HuH-7 (cell line): ENCODE results near the gene DRC1.

Experiments used
- DNase-seq: peaks from one replicate; pipeline ENCODE4 v3.0.0; 2011; ENCODE audit warnings: low spot score

Gene DRC1

GRCh38 chr2:26399771-26400376 lies 1.8 kb upstream of the DRC1 start:
- no peak for DNase-seq

- no peak for DNase-seq
Observed at GRCh38 chr2:26400723-26401122, 997 bp upstream of the DRC1 start.

GRCh38 chr2:26407526-26407925 lies 5.8 kb downstream of the DRC1 start:
- no peak for DNase-seq

- DNase-seq, result no peak
Observed at GRCh38 chr2:26409785-26410184, 8.1 kb downstream of the DRC1 start.

GRCh38 chr2:26410764-26411243 lies 9.1 kb downstream of the DRC1 start:
- DNase-seq, result no peak

GRCh38 chr2:26411419-26411818 lies 9.7 kb downstream of the DRC1 start:
- no peak for DNase-seq

GRCh38 chr2:26412091-26412673 lies 10.5 kb downstream of the DRC1 start:
- DNase-seq, result peak; percentile 28

GRCh38 chr2:26414311-26414710 lies 12.6 kb downstream of the DRC1 start:
- DNase-seq, result no peak

GRCh38 chr2:26421961-26422360 lies 20.2 kb downstream of the DRC1 start:
- DNase-seq, result no peak

GRCh38 chr2:26422947-26423629 lies 21.4 kb downstream of the DRC1 start:
- no peak for DNase-seq

- DNase-seq, result no peak
Observed at GRCh38 chr2:26423750-26424149, 22.0 kb downstream of the DRC1 start.

- no peak for DNase-seq
Observed at GRCh38 chr2:26424221-26424620, 22.5 kb downstream of the DRC1 start.

- no peak for DNase-seq
Observed at GRCh38 chr2:26428846-26429245, 27.1 kb downstream of the DRC1 start.

- DNase-seq, result no peak
Observed at GRCh38 chr2:26429779-26430578, 28.3 kb downstream of the DRC1 start.

GRCh38 chr2:26430826-26431225 lies 29.1 kb downstream of the DRC1 start:
- no peak for DNase-seq

- no peak for DNase-seq
Observed at GRCh38 chr2:26432363-26432762, 30.6 kb downstream of the DRC1 start.

GRCh38 chr2:26432859-26433258 lies 31.1 kb downstream of the DRC1 start:
- DNase-seq, result no peak

- no peak for DNase-seq
Observed at GRCh38 chr2:26435106-26435505, 33.4 kb downstream of the DRC1 start.

- DNase-seq, result no peak
Observed at GRCh38 chr2:26438526-26438925, 36.8 kb downstream of the DRC1 start.

GRCh38 chr2:26438926-26439325 lies 37.2 kb downstream of the DRC1 start:
- DNase-seq, result no peak

GRCh38 chr2:26442301-26442700 lies 40.6 kb downstream of the DRC1 start:
- no peak for DNase-seq

- DNase-seq, result no peak
Observed at GRCh38 chr2:26442707-26443106, 41.0 kb downstream of the DRC1 start.

GRCh38 chr2:26444236-26444635 lies 42.5 kb downstream of the DRC1 start:
- DNase-seq, result no peak
